H9 (cell line): Measurements from ENCODE around the gene TRMT1. TPM values are rescaled to one million over a fixed set of nuclear protein-coding genes. Genes with fewer than 3 reads are reported as not detected.

Source experiments
- DNase-seq: peaks from one replicate; pipeline ENCODE4 v3.0.0-alpha.2; 2017
- H2AFZ ChIP-seq: one replicate; pipeline ENCODE4 v1.6.1; 2013; ENCODE audit warnings: mild to moderate bottlenecking, low read length, control low read depth, moderate library complexity
- H2AK5ac ChIP-seq: 2 replicates; pipeline ENCODE4 v1.6.1; 2013; ENCODE audit warnings: low read length, control low read depth, mixed read lengths; ENCODE audit not compliant: insufficient read length
- H2BK120ac ChIP-seq: one replicate; pipeline ENCODE4 v1.6.1; 2013; ENCODE audit warnings: low read depth, mild to moderate bottlenecking, low read length, control low read depth, inconsistent platforms; ENCODE audit not compliant: poor library complexity, severe bottlenecking
- H2BK12ac ChIP-seq: 2 replicates; pipeline ENCODE4 v1.6.1; 2013; ENCODE audit warnings: low read length, control low read depth, mixed read lengths, low read depth; ENCODE audit not compliant: insufficient read length
- H2BK15ac ChIP-seq: 2 replicates; pipeline ENCODE4 v1.6.1; 2013; ENCODE audit warnings: low read depth, low read length, control low read depth
- H2BK20ac ChIP-seq: one replicate; pipeline ENCODE4 v1.6.1; 2013; ENCODE audit warnings: low read depth, mild to moderate bottlenecking, low read length, control low read depth, inconsistent platforms; ENCODE audit not compliant: poor library complexity, severe bottlenecking
- H2BK5ac ChIP-seq: 2 replicates; pipeline ENCODE4 v1.6.1; 2013; ENCODE audit warnings: low read length, control low read depth, mixed read lengths; ENCODE audit not compliant: insufficient read length
- H3K14ac ChIP-seq: 2 replicates; pipeline ENCODE4 v1.6.1; 2013; ENCODE audit warnings: low read length, control low read depth; ENCODE audit not compliant: insufficient read depth
- H3K18ac ChIP-seq: 2 replicates; pipeline ENCODE4 v1.6.1; 2013; ENCODE audit warnings: low read depth, mild to moderate bottlenecking, mixed read lengths, low read length, control low read depth; ENCODE audit not compliant: insufficient read length
- H3K23ac ChIP-seq: 2 replicates; pipeline ENCODE4 v1.6.1; 2013; ENCODE audit warnings: low read length, control low read depth, mixed read lengths, low read depth; ENCODE audit not compliant: insufficient read length
- H3K23me2 ChIP-seq: 2 replicates; pipeline ENCODE4 v1.6.1; 2013; ENCODE audit warnings: low read depth, mild to moderate bottlenecking, mixed read lengths, low read length, control low read depth; ENCODE audit not compliant: insufficient read length, poor library complexity, severe bottlenecking
- H3K27ac ChIP-seq: 2 replicates; pipeline ENCODE4 v1.5.1; 2013; ENCODE audit warnings: low read length, control low read depth, mixed read lengths, low read depth; ENCODE audit not compliant: insufficient read length
- H3K27me3 ChIP-seq: 2 replicates; pipeline ENCODE4 v1.6.1; 2013; ENCODE audit warnings: low read length, control low read depth, inconsistent platforms; ENCODE audit not compliant: insufficient read depth
- H3K4ac ChIP-seq: 2 replicates; pipeline ENCODE4 v1.6.1; 2013; ENCODE audit warnings: low read depth, mild to moderate bottlenecking, control low read depth, inconsistent platforms, low read length, moderate library complexity
- H3K4me1 ChIP-seq: 2 replicates; pipeline ENCODE4 v1.6.1; 2013; ENCODE audit warnings: low read length, control low read depth, inconsistent platforms; ENCODE audit not compliant: insufficient read depth
- H3K4me2 ChIP-seq: 2 replicates; pipeline ENCODE4 v1.6.1; 2013; ENCODE audit warnings: low read length, control low read depth, mixed read lengths; ENCODE audit not compliant: insufficient read length, insufficient read depth
- H3K56ac ChIP-seq: 2 replicates; pipeline ENCODE4 v1.6.1; 2013; ENCODE audit warnings: low read depth, mild to moderate bottlenecking, mixed read lengths, low read length, control low read depth; ENCODE audit not compliant: insufficient read length
- H3K79me1 ChIP-seq: 2 replicates; pipeline ENCODE4 v1.6.1; 2013; ENCODE audit warnings: low read depth, mild to moderate bottlenecking, moderate library complexity, low read length, control low read depth, inconsistent platforms; ENCODE audit not compliant: insufficient read depth, poor library complexity, severe bottlenecking
- H3K79me2 ChIP-seq: 2 replicates; pipeline ENCODE4 v1.6.1; 2013; ENCODE audit warnings: low read length, control low read depth, inconsistent platforms; ENCODE audit not compliant: insufficient read depth
- H3K9ac ChIP-seq: 2 replicates; pipeline ENCODE4 v1.6.1; 2013; ENCODE audit warnings: low read length, control low read depth, mixed read lengths; ENCODE audit not compliant: insufficient read length; ENCODE audit errors: extremely low read depth
- H3K9me3 ChIP-seq: one replicate; pipeline ENCODE4 v1.6.1; 2013; ENCODE audit warnings: low read depth, low read length, inconsistent platforms; ENCODE audit not compliant: control insufficient read depth
- H3T11ph ChIP-seq: one replicate; pipeline ENCODE4 v1.6.1; 2013; ENCODE audit warnings: mild to moderate bottlenecking, low read length, control low read depth, inconsistent platforms
- H4K20me1 ChIP-seq: one replicate; pipeline ENCODE4 v1.6.1; 2013; ENCODE audit not compliant: control insufficient read depth, insufficient read length, insufficient read depth
- H4K5ac ChIP-seq: 2 replicates; pipeline ENCODE4 v1.6.1; 2013; ENCODE audit warnings: low read depth, mild to moderate bottlenecking, mixed read lengths, low read length, control low read depth; ENCODE audit not compliant: insufficient read length
- H4K8ac ChIP-seq: replicated peaks from 2 replicates; pipeline ENCODE4 v1.6.1; 2013; ENCODE audit warnings: low read length, control low read depth, mixed read lengths, low read depth; ENCODE audit not compliant: insufficient read length
- H4K91ac ChIP-seq: 2 replicates; pipeline ENCODE4 v1.6.1; 2013; ENCODE audit warnings: low read depth, mild to moderate bottlenecking, moderate library complexity, mixed read lengths, low read length, control low read depth; ENCODE audit not compliant: insufficient read length
- H3K27ac Mint-ChIP-seq, 3 experiments: 2 replicates in 2 of 3; 3 replicates in 1 of 3; pipeline ENCODE4 v1.8.0; 2020 to 2021; ENCODE audit warnings: mixed read lengths in 3 of 3, mild to moderate bottlenecking in 1 of 3, moderate library complexity in 1 of 3
- H3K27me3 Mint-ChIP-seq: 2 replicates; pipeline ENCODE4 v1.8.0; 2021; ENCODE audit warnings: low read depth, mild to moderate bottlenecking, moderate library complexity, mixed read lengths
- H3K36me3 Mint-ChIP-seq, 3 experiments: 2 replicates in 2 of 3; 3 replicates in 1 of 3; pipeline ENCODE4 v1.8.0; 2020 to 2021; ENCODE audit warnings: low read depth in 3 of 3, mixed read lengths in 3 of 3; ENCODE audit not compliant: insufficient read depth in 1 of 3
- H3K4me1 Mint-ChIP-seq, 2 experiments: 2 replicates each; pipeline ENCODE4 v1.8.0; 2020; ENCODE audit warnings: mixed read lengths in 2 of 2
- H3K4me3 Mint-ChIP-seq, 2 experiments: 2 replicates in 1 of 2; 3 replicates in 1 of 2; pipeline ENCODE4 v1.8.0; 2020 to 2021; ENCODE audit warnings: mild to moderate bottlenecking in 2 of 2, mixed read lengths in 2 of 2, moderate library complexity in 1 of 2
- H3K9me3 Mint-ChIP-seq, 2 experiments: 2 replicates in 1 of 2; 3 replicates in 1 of 2; pipeline ENCODE4 v1.8.0; 2020; ENCODE audit warnings: mild to moderate bottlenecking in 2 of 2, mixed read lengths in 2 of 2, moderate library complexity in 1 of 2
- WGBS: extraction: QIAGEN DNeasy Blood & Tissue Kit; methylation state at CpG from one replicate; pipeline ENCODE4 v1.1.7; 2013; ENCODE audit warnings: missing lambda C conversion rate, low lambda C conversion rate, mixed read lengths; ENCODE audit not compliant: insufficient read length; ENCODE audit errors: extremely low coverage; 5-methylcytosine and 5-hydroxymethylcytosine counted together
- total RNA-seq: library from RNA; stranded (reverse); gene quantifications from 2 replicates; pipeline ENCODE4 v1.2.1, GENCODE V29; 2021
- TF ChIP-seq, protein P1 (sequence below): fragments of 200-600 bp; sonication (generic); conservative IDR thresholded peaks from 3 replicates; pipeline ENCODE4 v1.8.0; 2021; ENCODE audit warnings: antibody characterized with exemption, mild to moderate bottlenecking

TRMT1 gene
- total RNA-seq, 1 experiment from 2014 or later, result 95.7 TPM

GRCh38 chr19:13165162-13165997 is 48.8 kb upstream of the TRMT1 start:
- WGBS, result no CpG with 5 or more reads among the region's 19 CpGs
- H3K27ac Mint-ChIP-seq, result peak overlapping the region; percentile 100

More at GRCh38 chr19:13165162-13165997, 48.8 kb upstream of the TRMT1 start:
- H3K14ac ChIP-seq, result peak overlapping the region; percentile 23; the same call in 1 of the 2 replicates
- H3K23me2 ChIP-seq, result peaks cover 15% of the 10 kb centered on the region
- H3K9me3 ChIP-seq, result no peaks in the 10 kb centered on the region
- TF ChIP-seq, protein P1, sequence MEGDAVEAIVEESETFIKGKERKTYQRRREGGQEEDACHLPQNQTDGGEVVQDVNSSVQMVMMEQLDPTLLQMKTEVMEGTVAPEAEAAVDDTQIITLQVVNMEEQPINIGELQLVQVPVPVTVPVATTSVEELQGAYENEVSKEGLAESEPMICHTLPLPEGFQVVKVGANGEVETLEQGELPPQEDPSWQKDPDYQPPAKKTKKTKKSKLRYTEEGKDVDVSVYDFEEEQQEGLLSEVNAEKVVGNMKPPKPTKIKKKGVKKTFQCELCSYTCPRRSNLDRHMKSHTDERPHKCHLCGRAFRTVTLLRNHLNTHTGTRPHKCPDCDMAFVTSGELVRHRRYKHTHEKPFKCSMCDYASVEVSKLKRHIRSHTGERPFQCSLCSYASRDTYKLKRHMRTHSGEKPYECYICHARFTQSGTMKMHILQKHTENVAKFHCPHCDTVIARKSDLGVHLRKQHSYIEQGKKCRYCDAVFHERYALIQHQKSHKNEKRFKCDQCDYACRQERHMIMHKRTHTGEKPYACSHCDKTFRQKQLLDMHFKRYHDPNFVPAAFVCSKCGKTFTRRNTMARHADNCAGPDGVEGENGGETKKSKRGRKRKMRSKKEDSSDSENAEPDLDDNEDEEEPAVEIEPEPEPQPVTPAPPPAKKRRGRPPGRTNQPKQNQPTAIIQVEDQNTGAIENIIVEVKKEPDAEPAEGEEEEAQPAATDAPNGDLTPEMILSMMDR, result no peak
- no peak overlapping the region for H3T11ph ChIP-seq
- no peak overlapping the region for H3K23ac ChIP-seq
- H2BK15ac ChIP-seq, result no peak overlapping the region
- H3K79me1 ChIP-seq, result no peaks in the 10 kb centered on the region
- peak overlapping the region; percentile 84 for H3K27ac ChIP-seq
- no peak overlapping the region for H4K91ac ChIP-seq
- H4K5ac ChIP-seq, result no peak overlapping the region
- no peak overlapping the region; the same call in 1 of the 2 replicates for H3K4ac ChIP-seq
- H4K8ac ChIP-seq, result no peak overlapping the region
- peak overlapping the region; percentile 5 for H3K9ac ChIP-seq
- H4K20me1 ChIP-seq, result no peaks in the 10 kb centered on the region
- H3K9me3 Mint-ChIP-seq, result no peaks in the 10 kb centered on the region
- H3K79me2 ChIP-seq, result no peaks in the 10 kb centered on the region
- DNase-seq, result no peak
- peak overlapping the region; percentile 51 for H3K4me2 ChIP-seq
- no peak overlapping the region for H2AK5ac ChIP-seq
- H3K4me1 Mint-ChIP-seq, result peaks cover 43 to 48% of the 10 kb centered on the region in 2 experiments
- no peak overlapping the region for H3K56ac ChIP-seq
- H3K4me1 ChIP-seq, result peaks cover 7% of the 10 kb centered on the region; the same call in 1 of the 2 replicates
- no peaks in the 10 kb centered on the region for H3K27me3 Mint-ChIP-seq
- no peak overlapping the region for H2BK12ac ChIP-seq
- peak overlapping the region; percentile 78 for H3K18ac ChIP-seq
- H2BK20ac ChIP-seq, result no peak overlapping the region
- H3K27me3 ChIP-seq, result no peaks in the 10 kb centered on the region
- no peak overlapping the region for H2AFZ ChIP-seq
- peaks cover 0 to 2% (median 0%) of the 10 kb centered on the region in 3 experiments; a peak in 1 of 7 replicates for H3K36me3 Mint-ChIP-seq
- no peak overlapping the region for H2BK5ac ChIP-seq
- no peak overlapping the region for H2BK120ac ChIP-seq
- H3K4me3 Mint-ChIP-seq, result peak overlapping the region; percentile 64 to 81; a peak in 4 of 5 replicates
